ENCODE data around the gene RARG. TPM values are rescaled to one million over a fixed set of nuclear protein-coding genes. Genes with fewer than 3 reads are reported as not detected.

RARG gene
- total RNA-seq, 4 donors from 2014 or later = 2.6 to 15.4 (median 7.6) TPM; not detected in 1

GRCh38 chr12:53231671-53231920 lies 413 bp downstream of the RARG start:
- Histone ChIP-seq H3K9me3 (no peaks in the 10 kb centered on the region), H3K27ac (peak overlapping the region; percentile 75 to 93 (median 80)), H3K4me1 (peaks cover 25 to 45% (median 39%) of the 10 kb centered on the region in 4 donors), H3K36me3 (no peaks in the 10 kb centered on the region), H3K4me3 (peak overlapping the region; percentile 38 to 61 (median 56)), H3K27me3 (no peaks in the 10 kb centered on the region)
- DNase-seq = no peak
- 4% methylated on average over 9 of the region's 9 CpGs; no CpG with 5 or more reads in 1 of the 2 donors for WGBS, 2 donors (ENCODE audit: low coverage in 1 of 2)
- in situ Hi-C loops (cut with MboI; ENCODE audit: low pct_ligation_motif_present in 1 of 4, low pct_unique_long_range_greater_than_20kb in 1 of 4, low sequenced_read_pairs in 3 of 4) (no loop called here), intact Hi-C loops (cut with DNase I; ENCODE audit: low total_unique reads) (no loop called here)
- TF ChIP-seq POLR2AphosphoS5 (IDR thresholded peaks at IDR 0.05) (no peak), CTCF (IDR thresholded peaks at IDR 0.05) (no peak), EP300 (IDR thresholded peaks at IDR 0.05; ENCODE audit: low read depth) (no peak), POLR2A (IDR thresholded peaks at IDR 0.05) (no peak)

- H3K27ac ChIP-seq = peak overlapping the region; percentile 1 to 93 (median 55)
- H3K36me3 ChIP-seq = no peaks in the 10 kb centered on the region
- DNase-seq = peak; percentile 79
- H3K9me3 ChIP-seq = no peaks in the 10 kb centered on the region
- H3K4me3 ChIP-seq = no peak overlapping the region
- in situ Hi-C loops (cut with MboI; ENCODE audit: low pct_ligation_motif_present in 1 of 4, low pct_unique_long_range_greater_than_20kb in 1 of 4, low sequenced_read_pairs in 3 of 4) = no loop called here
- H3K27me3 ChIP-seq = no peaks in the 10 kb centered on the region
- H3K4me1 ChIP-seq = peaks cover 29 to 48% (median 41%) of the 10 kb centered on the region in 4 donors
- TF ChIP-seq POLR2A (IDR thresholded peaks at IDR 0.05) (no peak), CTCF (IDR thresholded peaks at IDR 0.05) (no peak), EP300 (IDR thresholded peaks at IDR 0.05; ENCODE audit: low read depth) (no peak), POLR2AphosphoS5 (IDR thresholded peaks at IDR 0.05) (no peak)
- intact Hi-C loops (cut with DNase I; ENCODE audit: low total_unique reads) = no loop called here
- WGBS, 2 donors (ENCODE audit: low coverage in 1 of 2) = 64 to 100% methylated on average over 1 to 10 of the region's 10 CpGs
Observed at GRCh38 chr12:53230108-53230845, 1.7 kb downstream of the RARG start.

GRCh38 chr12:53229454-53229853 lies 2.6 kb downstream of the RARG start:
- DNase-seq = no peak
- Histone ChIP-seq H3K4me3 (no peak overlapping the region), H3K36me3 (no peaks in the 10 kb centered on the region), H3K27ac (peak overlapping the region in 1 of 4 donors; percentile 30), H3K27me3 (no peaks in the 10 kb centered on the region), H3K9me3 (no peaks in the 10 kb centered on the region), H3K4me1 (peaks cover 37 to 55% (median 46%) of the 10 kb centered on the region in 4 donors)
- 90 to 93% methylated on average over 2 of the region's 2 CpGs for WGBS, 2 donors (ENCODE audit: low coverage in 1 of 2)
- in situ Hi-C loops (cut with MboI; ENCODE audit: low pct_ligation_motif_present in 1 of 4, low pct_unique_long_range_greater_than_20kb in 1 of 4, low sequenced_read_pairs in 3 of 4) (no loop called here), intact Hi-C loops (cut with DNase I; ENCODE audit: low total_unique reads) (no loop called here)
- TF ChIP-seq POLR2A (IDR thresholded peaks at IDR 0.05) = no peak
- TF ChIP-seq CTCF (IDR thresholded peaks at IDR 0.05) = no peak
- TF ChIP-seq POLR2AphosphoS5 (IDR thresholded peaks at IDR 0.05) = no peak
- TF ChIP-seq EP300 (IDR thresholded peaks at IDR 0.05; ENCODE audit: low read depth) = no peak

- no peak for DNase-seq
- Histone ChIP-seq H3K4me1 (peaks cover 39 to 55% (median 47%) of the 10 kb centered on the region in 4 donors), H3K4me3 (no peak overlapping the region), H3K36me3 (no peaks in the 10 kb centered on the region), H3K27ac (no peak overlapping the region), H3K9me3 (no peaks in the 10 kb centered on the region), H3K27me3 (no peaks in the 10 kb centered on the region)
- in situ Hi-C loops (cut with MboI; ENCODE audit: low pct_ligation_motif_present in 1 of 4, low pct_unique_long_range_greater_than_20kb in 1 of 4, low sequenced_read_pairs in 3 of 4) (no loop called here), intact Hi-C loops (cut with DNase I; ENCODE audit: low total_unique reads) (no loop called here)
- 85% methylated on average over 1 of the region's 1 CpG; no CpG with 5 or more reads in 1 of the 2 donors for WGBS, 2 donors (ENCODE audit: low coverage in 1 of 2)
- no peak for TF ChIP-seq POLR2A (IDR thresholded peaks at IDR 0.05)
- TF ChIP-seq EP300 (IDR thresholded peaks at IDR 0.05; ENCODE audit: low read depth) = no peak
Observed at GRCh38 chr12:53227836-53228235, 4.2 kb downstream of the RARG start.

Data from transverse colon (tissue), 4 donors.